ENCODE measurements around the gene UCN2.

- TF ChIP-seq CTCF (IDR thresholded peaks at IDR 0.05) (no peak), POLR2A (IDR thresholded peaks at IDR 0.05) (no peak)
Measured at GRCh38 chr3:48516571-48516970, 47.0 kb downstream of the UCN2 start.
